Lower lobe of right lung (tissue), 2 donors: ENCODE measurements around the gene SALL1. TPM values are rescaled to one million over a fixed set of nuclear protein-coding genes. Genes with fewer than 3 reads are reported as not detected.

Experiments used
- ATAC-seq, 2 donors: fragments of 200-7000 bp; cut with Tn5 transposase; one replicate each; pipeline ENCODE4 v1.9.1; 2020 to 2022; ENCODE audit warnings: mild to moderate bottlenecking in 2 of 2, moderate library complexity in 2 of 2
- DNase-seq: peaks from one replicate; pipeline ENCODE4 v3.0.0-alpha.2; 2020
- H3K27ac ChIP-seq: fragments of 200-600 bp; one replicate; pipeline ENCODE4 v1.8.0; 2022
- H3K27me3 ChIP-seq: fragments of 200-600 bp; one replicate; pipeline ENCODE4 v1.8.0; 2022; ENCODE audit warnings: low read depth
- H3K36me3 ChIP-seq: fragments of 200-600 bp; one replicate; pipeline ENCODE4 v1.8.0; 2022; ENCODE audit warnings: mild to moderate bottlenecking
- H3K4me1 ChIP-seq: fragments of 200-600 bp; one replicate; pipeline ENCODE4 v1.8.0; 2022
- H3K4me3 ChIP-seq: fragments of 200-600 bp; one replicate; pipeline ENCODE4 v1.8.0; 2022; ENCODE audit warnings: mild to moderate bottlenecking
- H3K9me3 ChIP-seq: fragments of 200-600 bp; one replicate; pipeline ENCODE4 v1.8.0; 2022
- CTCF ChIP-seq: fragments of 200-600 bp; IDR thresholded peaks from one replicate; pipeline ENCODE4 v1.8.0; 2022; ENCODE audit warnings: antibody characterized with exemption, mild to moderate bottlenecking
- intact Hi-C: fragments of 100-400 bp; cut with DNase I; formaldehyde crosslinking; loops from one replicate; pipeline ENCODE4 v1.11.0; 2022
- total RNA-seq: library from RNA; stranded (reverse); fragmentation: NEBNext Ultra II Directional; extraction: Animal tissue kit (Norgen Biotek cat#: 25700); gene quantifications from one replicate; pipeline ENCODE4 v1.2.1, GENCODE V29; 2021
- donor health status: DM: no; HTN: yes; CAD: no; lungs with severe emphysema.

The SALL1 gene
- total RNA-seq, 1 donor from 2014 or later = not detected

GRCh38 chr16:51097729-51098128 is 53.3 kb downstream of the SALL1 start:
- DNase-seq = no peak
- no peak overlapping the region for H3K4me3 ChIP-seq
- ATAC-seq = no peak
- H3K27me3 ChIP-seq = no peaks in the 10 kb centered on the region
- H3K36me3 ChIP-seq = no peaks in the 10 kb centered on the region
- H3K9me3 ChIP-seq = no peaks in the 10 kb centered on the region
- intact Hi-C loops = no loop called here
- H3K4me1 ChIP-seq = no peaks in the 10 kb centered on the region
- no peak overlapping the region for H3K27ac ChIP-seq
- no peak for TF ChIP-seq CTCF

GRCh38 chr16:51095890-51096626 is 55.0 kb downstream of the SALL1 start:
- intact Hi-C loops = no loop called here
- Histone ChIP-seq H3K36me3 (no peaks in the 10 kb centered on the region), H3K9me3 (no peaks in the 10 kb centered on the region), H3K27me3 (no peaks in the 10 kb centered on the region), H3K4me3 (no peak overlapping the region), H3K27ac (no peak overlapping the region), H3K4me1 (no peaks in the 10 kb centered on the region)
- no peak for TF ChIP-seq CTCF
- no peak for DNase-seq
- no peak for ATAC-seq

GRCh38 chr16:51095084-51095881 is 55.8 kb downstream of the SALL1 start:
- intact Hi-C loops = no loop called here
- no peak overlapping the region for H3K4me3 ChIP-seq
- no peak for TF ChIP-seq CTCF
- H3K27me3 ChIP-seq = no peaks in the 10 kb centered on the region
- no peaks in the 10 kb centered on the region for H3K36me3 ChIP-seq
- no peaks in the 10 kb centered on the region for H3K9me3 ChIP-seq
- H3K4me1 ChIP-seq = no peaks in the 10 kb centered on the region
- ATAC-seq = no peak
- no peak for DNase-seq
- no peak overlapping the region for H3K27ac ChIP-seq

- Histone ChIP-seq H3K9me3 (no peaks in the 10 kb centered on the region), H3K27ac (no peak overlapping the region), H3K4me3 (no peak overlapping the region), H3K27me3 (no peaks in the 10 kb centered on the region), H3K36me3 (no peaks in the 10 kb centered on the region), H3K4me1 (no peaks in the 10 kb centered on the region)
- intact Hi-C loops = no loop called here
- ATAC-seq = no peak
- DNase-seq = no peak
- no peak for TF ChIP-seq CTCF
These were observed 57.3 kb downstream of the SALL1 start for GRCh38 chr16:51093726-51094280.
